ENCODE data around the gene EZR. TPM values are rescaled to one million over a fixed set of nuclear protein-coding genes. Genes with fewer than 3 reads are reported as not detected.

EZR gene
- total and polyA plus RNA-seq, 2 of the 8 experiments (the other 6 are each of a cell fraction or from before 2014, with no cell fraction given): 122 to 286 TPM

GRCh38 chr6:158764926-158765325, 54.2 kb downstream of the EZR start (continued):
- no peak for TF ChIP-seq HDAC2 (IDR thresholded peaks at IDR 0.05; ENCODE audit: borderline replicate concordance in 1 of 2, low read depth in 2 of 2, low read length in 2 of 2)
